Muscle layer of colon (tissue), 2 donors: ENCODE data around the gene WEE1.

ENCODE experiments used
- H3K27ac ChIP-seq: one replicate; pipeline ENCODE4 v1.7.0; 2013; ENCODE audit warnings: low read depth, mild to moderate bottlenecking, low read length, moderate library complexity
- H3K27me3 ChIP-seq, 2 donors: one replicate each; pipeline ENCODE4 v1.7.0; 2013; ENCODE audit warnings: low read length in 2 of 2, mild to moderate bottlenecking in 2 of 2; ENCODE audit not compliant: insufficient read depth in 2 of 2, control insufficient read depth in 1 of 2
- H3K36me3 ChIP-seq: one replicate; pipeline ENCODE4 v1.7.0; 2013; ENCODE audit warnings: mild to moderate bottlenecking, low read length; ENCODE audit not compliant: insufficient read depth
- H3K4me1 ChIP-seq: one replicate; pipeline ENCODE4 v1.7.0; 2013; ENCODE audit warnings: mild to moderate bottlenecking, low read length; ENCODE audit not compliant: insufficient read depth
- H3K4me3 ChIP-seq, 2 donors: one replicate each; pipeline ENCODE4 v1.7.0; 2013; ENCODE audit warnings: low read length in 2 of 2, low read depth in 1 of 2, mild to moderate bottlenecking in 1 of 2, moderate library complexity in 1 of 2
- H3K9ac ChIP-seq: one replicate; pipeline ENCODE4 v1.7.0; 2013; ENCODE audit warnings: low read length
- H3K9me3 ChIP-seq: one replicate; pipeline ENCODE4 v1.7.0; 2013; ENCODE audit warnings: mild to moderate bottlenecking, low read length
- donor health status: abdominal sarcoma.
- donor health status: Adenocarcinoma of cecum.

WEE1 gene

DNA sequence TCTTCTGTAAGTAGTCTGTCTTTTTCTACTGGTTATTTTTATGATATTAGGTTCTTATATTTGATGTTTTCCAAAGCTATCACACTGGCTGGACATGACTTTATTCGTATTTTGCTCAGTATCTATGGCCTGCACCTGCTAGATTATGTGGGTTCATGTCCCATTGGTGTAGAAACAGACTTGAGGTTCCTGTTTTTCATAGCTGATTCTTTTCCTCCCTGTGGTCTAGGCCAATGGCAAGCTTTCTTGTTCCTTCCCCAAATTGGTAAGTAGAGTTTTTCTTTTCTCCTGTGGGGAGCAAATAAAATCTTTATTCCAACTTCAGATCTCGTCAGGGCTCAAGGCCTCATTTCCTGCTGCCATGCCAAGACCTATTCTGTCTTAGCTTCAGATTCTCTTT, 60.2 kb downstream of the WEE1 start:
- H3K27ac ChIP-seq: no peak overlapping the region
- no peak overlapping the region for H3K9ac ChIP-seq
- H3K36me3 ChIP-seq: no peaks in the 10 kb centered on the region
- H3K4me3 ChIP-seq: no peak overlapping the region
- no peaks in the 10 kb centered on the region for H3K4me1 ChIP-seq
- no peaks in the 10 kb centered on the region for H3K9me3 ChIP-seq
- H3K27me3 ChIP-seq: no peaks in the 10 kb centered on the region

DNA sequence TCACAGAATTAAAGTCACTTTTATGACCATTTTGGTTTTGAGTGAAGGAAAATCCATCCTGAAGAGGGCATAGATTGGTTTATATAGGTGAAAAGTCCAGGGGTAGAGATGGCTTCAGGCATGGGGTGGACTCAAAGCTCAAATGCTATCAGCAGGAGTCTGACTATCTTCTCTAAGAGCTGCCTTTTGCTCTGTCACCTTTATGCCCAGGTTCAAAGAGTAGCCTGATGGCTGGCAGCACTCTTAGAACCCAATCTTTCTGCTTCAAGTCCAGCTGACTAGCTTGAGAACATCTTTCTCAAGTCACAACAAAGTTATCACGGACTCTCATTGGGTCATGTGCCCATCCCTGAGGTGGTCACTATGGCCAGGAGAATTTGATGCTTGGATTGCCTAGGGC, 63.2 kb downstream of the WEE1 start:
- Histone ChIP-seq H3K9ac (no peak overlapping the region), H3K27ac (no peak overlapping the region), H3K36me3 (no peaks in the 10 kb centered on the region), H3K4me1 (no peaks in the 10 kb centered on the region), H3K4me3 (no peak overlapping the region), H3K9me3 (no peaks in the 10 kb centered on the region), H3K27me3 (no peaks in the 10 kb centered on the region)

DNA sequence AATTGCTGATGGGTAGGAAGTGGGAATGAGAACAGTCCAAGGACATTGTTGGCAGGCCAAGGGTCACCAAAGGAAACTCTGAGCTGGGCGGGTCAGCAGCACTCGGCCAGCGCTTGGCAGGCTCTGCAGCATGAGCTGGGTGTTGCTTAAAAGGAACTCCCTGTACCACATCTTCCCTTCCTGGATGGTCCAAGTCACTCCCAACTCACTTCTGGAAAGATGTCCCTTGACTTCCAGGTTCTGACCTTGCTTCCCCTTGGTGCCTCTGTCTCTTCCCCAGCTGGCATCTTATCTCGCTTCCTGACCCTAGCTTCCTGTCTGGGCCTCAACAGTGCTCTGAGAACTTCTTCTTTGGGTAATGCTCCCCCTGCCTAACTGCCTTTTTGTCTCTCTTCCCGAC, 65.6 kb downstream of the WEE1 start:
- Histone ChIP-seq H3K27ac (no peak overlapping the region), H3K4me3 (no peak overlapping the region)

More for the DNA sequence above, 65.6 kb downstream of the WEE1 start:
- no peaks in the 10 kb centered on the region for H3K4me1 ChIP-seq
- no peak overlapping the region for H3K9ac ChIP-seq
- no peaks in the 10 kb centered on the region for H3K9me3 ChIP-seq
- H3K36me3 ChIP-seq: no peaks in the 10 kb centered on the region
- H3K27me3 ChIP-seq: no peaks in the 10 kb centered on the region
